Right lobe of liver (tissue), 6 donors: ENCODE measurements around the gene GNL2. TPM values are rescaled to one million over a fixed set of nuclear protein-coding genes. Genes with fewer than 3 reads are reported as not detected.
"Not testable (repeated sequence)": the region's sequence is repeated elsewhere in the genome, so short reads cannot be mapped to it uniquely, and the experiment has no call there.

ENCODE experiments used
- ATAC-seq, 4 donors: fragments of 200-7000 bp; cut with Tn5 transposase; one replicate each; pipeline ENCODE4 v1.9.1; 2020; ENCODE audit warnings: mild to moderate bottlenecking in 4 of 4, moderate library complexity in 4 of 4
- DNase-seq, 3 donors: peaks; one replicate each; pipeline ENCODE4 v3.0.0-alpha.2; 2020
- H3K27ac ChIP-seq, 3 donors: fragments of 200-600 bp; one replicate each; pipeline ENCODE4 v1.8.0; 2022
- H3K27me3 ChIP-seq, 2 donors: fragments of 200-600 bp; one replicate each; pipeline ENCODE4 v1.8.0; 2022
- H3K36me3 ChIP-seq, 4 donors: fragments of 200-600 bp; sonication (generic) in 1 of 4; one replicate each; pipeline versions ENCODE4 v1.5.1 to v1.8.0; 2017 to 2022; ENCODE audit warnings: control low read depth in 1 of 4
- H3K4me1 ChIP-seq, 4 donors: fragments of 200-600 bp; sonication (generic) in 1 of 4; one replicate each; pipeline versions ENCODE4 v1.5.1 to v1.8.0; 2017 to 2022; ENCODE audit warnings: control low read depth in 1 of 4
- H3K4me3 ChIP-seq, 3 donors: fragments of 200-600 bp; one replicate each; pipeline ENCODE4 v1.8.0; 2022
- H3K9me3 ChIP-seq, 4 donors: fragments of 200-600 bp; sonication (generic) in 1 of 4; one replicate each; pipeline versions ENCODE4 v1.5.1 to v1.8.0; 2017 to 2022; ENCODE audit warnings: control low read depth in 1 of 4
- CTCF ChIP-seq, 4 donors: fragments of 200-600 bp in 3 of 4; fragments of 450-650 bp in 1 of 4; IDR thresholded peaks; one replicate each; pipeline versions ENCODE4 v1.5.1 to v1.8.0; 2016 to 2022; ENCODE audit warnings: antibody characterized with exemption in 4 of 4, mild to moderate bottlenecking in 2 of 4
- POLR2A ChIP-seq: fragments of 450-650 bp; IDR thresholded peaks from one replicate; pipeline ENCODE4 v1.6.1; 2017; ENCODE audit warnings: antibody characterized with exemption, mild to moderate bottlenecking
- WGBS: methylation state at CpG from one replicate; pipeline ENCODE4 v1.1.6; 2018; ENCODE audit warnings: low coverage, low lambda C conversion rate; ENCODE audit not compliant: insufficient coverage; ENCODE audit errors: missing lambda C conversion rate; 5-methylcytosine and 5-hydroxymethylcytosine counted together
- intact Hi-C, 2 donors: fragments of 100-400 bp; cut with DNase I; formaldehyde crosslinking; loops; one replicate each; pipeline versions ENCODE4 v1.11.2 to v1.14.1; 2022
- total RNA-seq, 6 experiments: library from RNA; depleted of rRNA in 2 of 6; stranded (reverse); fragments of >200 nt in 2 of 6; fragmentation: NEBNext Ultra II Directional in 3 of 6; extraction: Animal tissue kit (Norgen Biotek cat#: 25700) in 3 of 6; gene quantifications; one replicate each; pipeline versions ENCODE4 v1.1.0 to v1.2.4, GENCODE V29; 2016 to 2023
- donor health status: DM: no; HTN: yes; CAD: no.
- donor health status: DM: no; HTN: no; CAD: no.
- donor health status: DM: no; HTN: no; CAD: no.
- donor health status: DM: no; HTN: yes; CAD: no.
- donor health status: DM: no; HTN: yes; CAD: no.

The GNL2 gene
- total RNA-seq, 6 experiments from 2014 or later = 10.4 to 29.0 (median 19.9) TPM

GRCh38 chr1:37599940-37600339 is 4.2 kb upstream of the GNL2 start:
- peaks cover 0 to 3% (median under 1%) of the 10 kb centered on the region in 4 donors for H3K4me1 ChIP-seq
- DNase-seq = no peak
- no peaks in the 10 kb centered on the region for H3K27me3 ChIP-seq
- H3K27ac ChIP-seq = no peak overlapping the region
- H3K4me3 ChIP-seq = no peak overlapping the region
- no peak for TF ChIP-seq POLR2A
- no peak for TF ChIP-seq CTCF (IDR thresholded peaks at IDR 0.05)
- no peaks in the 10 kb centered on the region for H3K9me3 ChIP-seq
- intact Hi-C loops = no loop called here
- WGBS = 85% methylated on average over 2 of the region's 5 CpGs
- no peaks in the 10 kb centered on the region for H3K36me3 ChIP-seq
- no peak for ATAC-seq

- no peaks in the 10 kb centered on the region for H3K27me3 ChIP-seq
- no peaks in the 10 kb centered on the region for H3K9me3 ChIP-seq
- H3K27ac ChIP-seq = peak overlapping the region in 2 of 3 donors; percentile 5 to 50
- intact Hi-C loops = no loop called here
- peak overlapping the region; percentile 69 to 87 (median 81) for H3K4me3 ChIP-seq
- WGBS = 0% methylated on average over 3 of the region's 3 CpGs
- H3K4me1 ChIP-seq = peaks cover 0 to 13% (median 5%) of the 10 kb centered on the region in 4 donors
- DNase-seq = no peak
- H3K36me3 ChIP-seq = peaks cover 0 to 17% (median 6%) of the 10 kb centered on the region in 4 donors
- no peak for ATAC-seq
- TF ChIP-seq POLR2A = no peak
- TF ChIP-seq CTCF (IDR thresholded peaks at IDR 0.05) = no peak
Observed at GRCh38 chr1:37596182-37596667, 488 bp upstream of the GNL2 start.

DNA sequence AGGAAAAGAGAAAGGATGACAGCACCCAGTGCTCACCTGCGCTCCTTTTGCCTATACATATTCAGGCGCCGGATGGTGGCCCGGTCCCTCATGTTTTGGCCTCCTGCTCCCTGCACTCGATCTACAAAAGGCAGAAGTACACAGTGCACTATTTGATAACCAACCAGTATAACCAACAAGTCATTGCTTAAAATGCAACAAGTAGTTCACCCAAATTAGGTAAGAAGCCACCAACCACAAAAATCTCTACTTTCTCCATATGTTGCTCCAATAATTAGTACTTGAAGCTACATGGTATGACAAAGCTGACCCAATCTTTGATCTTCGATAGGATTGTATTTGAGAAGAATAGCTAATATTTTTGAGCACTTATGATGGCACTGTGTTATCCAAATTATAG is 2.0 kb downstream of the GNL2 start:
- Histone ChIP-seq H3K4me3 (no peak overlapping the region), H3K36me3 (peaks cover 2 to 42% (median 20%) of the 10 kb centered on the region in 4 donors), H3K4me1 (peaks cover 0 to 13% (median 5%) of the 10 kb centered on the region in 4 donors), H3K27ac (no peak overlapping the region), H3K27me3 (no peaks in the 10 kb centered on the region), H3K9me3 (no peaks in the 10 kb centered on the region)
- over 99% methylated on average over 6 of the region's 6 CpGs for WGBS
- ATAC-seq (no peak), DNase-seq (no peak)
- TF ChIP-seq POLR2A = no peak
- TF ChIP-seq CTCF (IDR thresholded peaks at IDR 0.05) = no peak
- intact Hi-C loops = no loop called here

DNA sequence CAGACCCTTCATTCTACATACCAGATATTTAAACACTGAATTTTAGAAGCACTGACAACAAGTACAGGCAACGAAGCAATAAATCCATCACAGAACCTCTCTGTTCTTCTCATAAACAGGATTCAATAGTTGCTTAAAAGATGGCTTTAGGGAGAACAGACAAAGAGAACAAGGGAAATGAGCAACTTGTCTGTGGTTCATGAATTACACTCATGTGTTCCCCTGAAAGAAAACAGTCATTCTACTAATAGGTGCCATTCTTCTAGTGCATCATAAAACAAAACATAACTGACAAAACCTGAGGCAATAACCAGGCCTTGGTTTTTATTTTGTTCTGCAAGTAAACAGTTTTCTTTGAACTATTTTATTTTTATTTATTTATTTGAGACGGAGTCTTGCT is 6.8 kb downstream of the GNL2 start:
- Histone ChIP-seq H3K27ac (no peak overlapping the region), H3K27me3 (no peaks in the 10 kb centered on the region), H3K4me1 (no peaks in the 10 kb centered on the region), H3K9me3 (no peaks in the 10 kb centered on the region), H3K36me3 (peaks cover 4 to 70% (median 35%) of the 10 kb centered on the region in 4 donors), H3K4me3 (no peak overlapping the region)
- WGBS = 95% methylated on average over 2 of the region's 2 CpGs
- TF ChIP-seq POLR2A (no peak), CTCF (IDR thresholded peaks at IDR 0.05) (no peak)
- ATAC-seq (no peak), DNase-seq (no peak)
- intact Hi-C loops = no loop called here

DNA sequence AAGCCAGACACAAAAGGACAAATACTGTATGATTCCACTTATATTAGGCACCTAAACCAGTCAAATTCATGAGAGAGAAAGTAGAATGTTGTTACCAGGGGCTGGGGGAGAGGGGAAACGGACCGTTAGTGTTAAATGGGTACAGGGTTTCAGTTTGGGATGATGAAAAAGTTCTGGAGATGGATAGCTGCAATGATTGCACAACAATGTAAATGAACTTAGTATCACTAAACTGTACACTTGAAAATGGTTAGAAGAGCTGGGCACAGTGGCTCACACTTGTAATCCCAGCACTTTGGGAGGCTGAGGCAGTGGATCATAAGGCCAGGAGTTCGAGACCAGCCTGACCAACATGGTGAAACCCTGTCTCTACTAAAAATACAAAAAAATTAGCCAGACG is 11.2 kb downstream of the GNL2 start:
- H3K4me1 ChIP-seq, DNase-seq, H3K9me3 ChIP-seq, H3K27me3 ChIP-seq, H3K4me3 ChIP-seq, intact Hi-C loops, ATAC-seq, H3K27ac ChIP-seq: not testable (repeated sequence)
- 76% methylated on average over 4 of the region's 4 CpGs for WGBS
- peaks cover 12 to 78% (median 47%) of the 10 kb centered on the region in 4 donors for H3K36me3 ChIP-seq
